Stimulated activated naive CD8-positive, alpha-beta T cell treated with anti-CD3 and anti-CD28 coated beads, Interleukin-15, amount 100 ng/mL, for 72 hours (primary cell): ENCODE data around the gene LRRK1.
A peak's percentile ranks its signal among the peaks of the same experiment; 100 is the strongest.

Source experiments
- ATAC-seq: fragments of 150-1000 bp; cut with Tn5 transposase; 2 replicates; pipeline ENCODE4 v1.10.0; 2021; ENCODE audit warnings: mild to moderate bottlenecking, moderate library complexity
- DNase-seq, 2 donors: peaks; one replicate each; pipeline ENCODE4 v3.0.0; 2021 to 2022
- H3K27ac Mint-ChIP-seq, 2 donors: one replicate each; pipeline ENCODE4 v1.8.0; 2022; ENCODE audit warnings: mild to moderate bottlenecking in 2 of 2, mixed read lengths in 2 of 2, moderate library complexity in 2 of 2
- H3K27me3 Mint-ChIP-seq: one replicate; pipeline ENCODE4 v1.8.0; 2022; ENCODE audit warnings: mixed read lengths
- H3K4me1 Mint-ChIP-seq: one replicate; pipeline ENCODE4 v1.8.0; 2022; ENCODE audit warnings: mild to moderate bottlenecking, mixed read lengths
- H3K4me3 Mint-ChIP-seq, 2 donors: one replicate each; pipeline ENCODE4 v1.8.0; 2022; ENCODE audit warnings: mild to moderate bottlenecking in 2 of 2, mixed read lengths in 2 of 2, moderate library complexity in 1 of 2
- H3K9me3 Mint-ChIP-seq, 2 donors: one replicate each; pipeline ENCODE4 v1.8.0; 2022; ENCODE audit warnings: mixed read lengths in 2 of 2

Gene LRRK1

GRCh38 chr15:100918690-100919480 lies at the start of gene LRRK1:
Gene LRRK1 (plus strand): TSS chr15:100919357. CDS start chr15:100924633, 5,276 bp downstream.
- H3K27me3 Mint-ChIP-seq, result peaks cover 90% of the 10 kb centered on the region
- H3K27ac Mint-ChIP-seq, result peak within 1 kb of the TSS in 1 of 2 donors; percentile 3
- H3K4me1 Mint-ChIP-seq, result peaks cover 29% of the 10 kb centered on the region
- peak within 1 kb of the TSS; percentile 81 to 89 for H3K4me3 Mint-ChIP-seq
- ATAC-seq (peak; percentile 56), DNase-seq (peak; percentile 33 to 41)
- H3K9me3 Mint-ChIP-seq, result no peaks in the 10 kb centered on the region

GRCh38 chr15:100873029-100873677 lies 46.0 kb upstream of the LRRK1 start:
- peak; percentile 32 to 41 for DNase-seq
- Mint-ChIP-seq H3K9me3 (peaks cover 0 to 14% of the 10 kb centered on the region in 2 donors), H3K4me1 (no peaks in the 10 kb centered on the region), H3K27me3 (peaks cover 36% of the 10 kb centered on the region), H3K27ac (no peak overlapping the region), H3K4me3 (no peak overlapping the region)
- ATAC-seq, result peak; percentile 41

- no peak for ATAC-seq
- Mint-ChIP-seq H3K4me3 (no peak overlapping the region), H3K9me3 (no peaks in the 10 kb centered on the region), H3K27ac (no peak overlapping the region), H3K27me3 (peaks cover 44% of the 10 kb centered on the region), H3K4me1 (peaks cover 4% of the 10 kb centered on the region)
- DNase-seq, result no peak
Measured at GRCh38 chr15:100875495-100875894, 43.7 kb upstream of the LRRK1 start.

- Mint-ChIP-seq H3K27me3 (peaks cover 49% of the 10 kb centered on the region), H3K4me1 (peaks cover 8% of the 10 kb centered on the region), H3K4me3 (no peak overlapping the region), H3K27ac (no peak overlapping the region), H3K9me3 (no peaks in the 10 kb centered on the region)
- DNase-seq, result no peak
- no peak for ATAC-seq
Measured at GRCh38 chr15:100875976-100876375, 43.2 kb upstream of the LRRK1 start.

GRCh38 chr15:100877551-100877950 lies 41.6 kb upstream of the LRRK1 start:
- H3K9me3 Mint-ChIP-seq, result no peaks in the 10 kb centered on the region
- H3K27me3 Mint-ChIP-seq, result peaks cover 64% of the 10 kb centered on the region
- no peak overlapping the region for H3K27ac Mint-ChIP-seq
- no peak for DNase-seq
- H3K4me3 Mint-ChIP-seq, result no peak overlapping the region
- peaks cover 8% of the 10 kb centered on the region for H3K4me1 Mint-ChIP-seq
- no peak for ATAC-seq

GRCh38 chr15:100878130-100878529 lies 41.0 kb upstream of the LRRK1 start:
- peak overlapping the region in 1 of 2 donors; percentile 56 for H3K4me3 Mint-ChIP-seq
- peaks cover 8% of the 10 kb centered on the region for H3K4me1 Mint-ChIP-seq
- ATAC-seq (no peak), DNase-seq (no peak)
- H3K27me3 Mint-ChIP-seq, result peaks cover 70% of the 10 kb centered on the region
- no peak overlapping the region for H3K27ac Mint-ChIP-seq
- H3K9me3 Mint-ChIP-seq, result no peaks in the 10 kb centered on the region

- peaks cover 75% of the 10 kb centered on the region for H3K27me3 Mint-ChIP-seq
- no peaks in the 10 kb centered on the region for H3K9me3 Mint-ChIP-seq
- DNase-seq (no peak), ATAC-seq (no peak)
- peak overlapping the region; percentile 56 to 61 for H3K4me3 Mint-ChIP-seq
- H3K4me1 Mint-ChIP-seq, result peaks cover 8% of the 10 kb centered on the region
- H3K27ac Mint-ChIP-seq, result no peak overlapping the region
Measured at GRCh38 chr15:100878648-100879047, 40.5 kb upstream of the LRRK1 start.

GRCh38 chr15:100879061-100879463 lies 40.1 kb upstream of the LRRK1 start:
- ATAC-seq (peak; percentile 7), DNase-seq (no peak)
- Mint-ChIP-seq H3K9me3 (no peaks in the 10 kb centered on the region), H3K27me3 (peaks cover 79% of the 10 kb centered on the region), H3K4me1 (peaks cover 8% of the 10 kb centered on the region), H3K4me3 (no peak overlapping the region), H3K27ac (no peak overlapping the region)

- Mint-ChIP-seq H3K4me3 (peak within 1 kb of the TSS; percentile 61 to 66), H3K27me3 (peaks cover 84% of the 10 kb centered on the region), H3K9me3 (no peaks in the 10 kb centered on the region), H3K27ac (no peak within 1 kb of the TSS), H3K4me1 (peaks cover 8% of the 10 kb centered on the region)
- peak; percentile 62 for ATAC-seq
- DNase-seq, result peak; percentile 20 to 23
Measured at GRCh38 chr15:100879464-100880138, 39.6 kb upstream of the LRRK1 start, which contains the start of gene ALDH1A3. Gene ALDH1A3 (plus strand): TSS chr15:100879831. CDS start chr15:100879908, 77 bp downstream.

GRCh38 chr15:100880139-100880896 lies 38.8 kb upstream of the LRRK1 start:
- Mint-ChIP-seq H3K27ac (no peak overlapping the region), H3K27me3 (peaks cover 89% of the 10 kb centered on the region), H3K9me3 (no peaks in the 10 kb centered on the region), H3K4me1 (peaks cover 8% of the 10 kb centered on the region), H3K4me3 (peak overlapping the region; percentile 2 to 66)
- ATAC-seq (no peak), DNase-seq (no peak)

- peak overlapping the region; percentile 2 to 66 for H3K4me3 Mint-ChIP-seq
- no peak for ATAC-seq
Measured at GRCh38 chr15:100880897-100881242, 38.3 kb upstream of the LRRK1 start.

GRCh38 chr15:100881573-100882336 lies 37.4 kb upstream of the LRRK1 start:
- Mint-ChIP-seq H3K9me3 (no peaks in the 10 kb centered on the region), H3K27me3 (peaks cover 91% of the 10 kb centered on the region), H3K27ac (no peak overlapping the region), H3K4me3 (no peak overlapping the region), H3K4me1 (peaks cover 8% of the 10 kb centered on the region)
- no peak for DNase-seq
- ATAC-seq, result no peak

More at GRCh38 chr15:100880897-100881242, 38.3 kb upstream of the LRRK1 start:
- no peaks in the 10 kb centered on the region for H3K9me3 Mint-ChIP-seq
- H3K27me3 Mint-ChIP-seq, result peaks cover 89% of the 10 kb centered on the region
- no peak for DNase-seq
- peaks cover 8% of the 10 kb centered on the region for H3K4me1 Mint-ChIP-seq
- no peak overlapping the region for H3K27ac Mint-ChIP-seq

- no peak for ATAC-seq
- Mint-ChIP-seq H3K27me3 (peaks cover 87% of the 10 kb centered on the region), H3K4me3 (no peak overlapping the region), H3K27ac (no peak overlapping the region), H3K4me1 (peaks cover 18% of the 10 kb centered on the region), H3K9me3 (no peaks in the 10 kb centered on the region)
- no peak for DNase-seq
Measured at GRCh38 chr15:100885116-100885515, 34.0 kb upstream of the LRRK1 start.

GRCh38 chr15:100885811-100886210 lies 33.3 kb upstream of the LRRK1 start:
- peaks cover 13% of the 10 kb centered on the region for H3K4me1 Mint-ChIP-seq
- DNase-seq (no peak), ATAC-seq (no peak)
- no peak overlapping the region for H3K27ac Mint-ChIP-seq
- H3K4me3 Mint-ChIP-seq, result no peak overlapping the region
- no peaks in the 10 kb centered on the region for H3K9me3 Mint-ChIP-seq
- H3K27me3 Mint-ChIP-seq, result peaks cover 87% of the 10 kb centered on the region
